ENCODE data around the gene MEG3. TPM values are rescaled to one million over a fixed set of nuclear protein-coding genes. Genes with fewer than 3 reads are reported as not detected.

The MEG3 gene
- total and polyA plus RNA-seq, 7 donors, result 3.5 to 168 (median 28.0) TPM

GRCh38 chr14:100889641-100890040 is 63.7 kb downstream of the MEG3 start:
- DNase-seq, result no peak
- peaks cover 0 to 14% (median 8%) of the 10 kb centered on the region in 4 donors for H3K4me1 ChIP-seq
- WGBS, 2 donors, result 90 to 91% methylated on average over 6 of the region's 6 CpGs

GRCh38 chr14:100890061-100890850 is 64.3 kb downstream of the MEG3 start:
- intact Hi-C loops (cut with DNase I), result no loop called here
- no peak for TF ChIP-seq POLR2A (IDR thresholded peaks at IDR 0.05)
- TF ChIP-seq POLR2AphosphoS5 (IDR thresholded peaks at IDR 0.05), result no peak
- TF ChIP-seq EP300 (IDR thresholded peaks at IDR 0.05), result no peak
- no peak for TF ChIP-seq CTCF (IDR thresholded peaks at IDR 0.05)
- H3K9me3 ChIP-seq, result no peaks in the 10 kb centered on the region
- H3K4me1 ChIP-seq, result peaks cover 0 to 14% (median 8%) of the 10 kb centered on the region in 4 donors
- H3K27ac ChIP-seq, result no peak overlapping the region
- no peak overlapping the region for H3K4me3 ChIP-seq
- DNase-seq, result peak; percentile 36
- WGBS, 2 donors, result 85 to 88% methylated on average over 8 of the region's 8 CpGs
- no peaks in the 10 kb centered on the region for H3K36me3 ChIP-seq
- H3K27me3 ChIP-seq, result no peaks in the 10 kb centered on the region

More at GRCh38 chr14:100889641-100890040, 63.7 kb downstream of the MEG3 start:
- Histone ChIP-seq H3K27me3 (no peaks in the 10 kb centered on the region), H3K4me3 (no peak overlapping the region), H3K9me3 (no peaks in the 10 kb centered on the region), H3K27ac (no peak overlapping the region), H3K36me3 (no peaks in the 10 kb centered on the region)
- intact Hi-C loops (cut with DNase I), result no loop called here
- no peak for TF ChIP-seq POLR2A (IDR thresholded peaks at IDR 0.05)
- no peak for TF ChIP-seq CTCF (IDR thresholded peaks at IDR 0.05)
- TF ChIP-seq EP300 (IDR thresholded peaks at IDR 0.05), result no peak
- TF ChIP-seq POLR2AphosphoS5 (IDR thresholded peaks at IDR 0.05), result no peak

- DNase-seq, result peak; percentile 56
- H3K4me3 ChIP-seq, result no peak overlapping the region
- H3K4me1 ChIP-seq, result peaks cover 0 to 14% (median 8%) of the 10 kb centered on the region in 4 donors
- TF ChIP-seq POLR2AphosphoS5 (IDR thresholded peaks at IDR 0.05), result no peak
- TF ChIP-seq POLR2A (IDR thresholded peaks at IDR 0.05), result no peak
- no peak for TF ChIP-seq CTCF (IDR thresholded peaks at IDR 0.05)
- no peak for TF ChIP-seq EP300 (IDR thresholded peaks at IDR 0.05)
- H3K36me3 ChIP-seq, result no peaks in the 10 kb centered on the region
- intact Hi-C loops (cut with DNase I), result no loop called here
- 86 to 94% methylated on average over 10 of the region's 10 CpGs for WGBS, 2 donors
- H3K9me3 ChIP-seq, result no peaks in the 10 kb centered on the region
- H3K27ac ChIP-seq, result no peak overlapping the region
- H3K27me3 ChIP-seq, result peaks cover 0 to 1% (median 0%) of the 10 kb centered on the region in 3 donors
Measured at GRCh38 chr14:100891051-100891450, 65.1 kb downstream of the MEG3 start.

GRCh38 chr14:100891501-100892445 is 65.9 kb downstream of the MEG3 start:
- Histone ChIP-seq H3K9me3 (no peaks in the 10 kb centered on the region), H3K36me3 (no peaks in the 10 kb centered on the region), H3K4me1 (peaks cover 0 to 14% (median 8%) of the 10 kb centered on the region in 4 donors), H3K27ac (no peak overlapping the region), H3K27me3 (peaks cover 0 to 8% (median 0%) of the 10 kb centered on the region in 3 donors), H3K4me3 (no peak overlapping the region)
- no peak for TF ChIP-seq EP300 (IDR thresholded peaks at IDR 0.05)
- TF ChIP-seq CTCF (IDR thresholded peaks at IDR 0.05), result no peak
- TF ChIP-seq POLR2A (IDR thresholded peaks at IDR 0.05), result no peak
- TF ChIP-seq POLR2AphosphoS5 (IDR thresholded peaks at IDR 0.05), result no peak
- intact Hi-C loops (cut with DNase I), result no loop called here
- peak; percentile 29 for DNase-seq
- 82 to 92% methylated on average over 13 of the region's 13 CpGs for WGBS, 2 donors
